HT-29 (cell line): ENCODE data around the gene EIF4A3. TPM values are rescaled to one million over a fixed set of nuclear protein-coding genes. Genes with fewer than 3 reads are reported as not detected.
"Not testable (repeated sequence)": the region's sequence is repeated elsewhere in the genome, so short reads cannot be mapped to it uniquely, and the experiment has no call there.

Experiments
- DNase-seq: peaks from one replicate; pipeline ENCODE4 v3.0.0-alpha.2; 2015; ENCODE audit warnings: low spot score
- total RNA-seq: library from RNA; depleted of rRNA; stranded (reverse); fragments of >200 nt; shearing (Covaris generic); gene quantifications from 2 replicates; pipeline ENCODE4 v1.2.3, GENCODE V29; 2014

Gene EIF4A3
- total RNA-seq, 1 experiment from 2014 or later: 90.5 TPM

GRCh38 chr17:80173126-80173525 is 26.2 kb upstream of the EIF4A3 start:
- DNase-seq: no peak

DNA sequence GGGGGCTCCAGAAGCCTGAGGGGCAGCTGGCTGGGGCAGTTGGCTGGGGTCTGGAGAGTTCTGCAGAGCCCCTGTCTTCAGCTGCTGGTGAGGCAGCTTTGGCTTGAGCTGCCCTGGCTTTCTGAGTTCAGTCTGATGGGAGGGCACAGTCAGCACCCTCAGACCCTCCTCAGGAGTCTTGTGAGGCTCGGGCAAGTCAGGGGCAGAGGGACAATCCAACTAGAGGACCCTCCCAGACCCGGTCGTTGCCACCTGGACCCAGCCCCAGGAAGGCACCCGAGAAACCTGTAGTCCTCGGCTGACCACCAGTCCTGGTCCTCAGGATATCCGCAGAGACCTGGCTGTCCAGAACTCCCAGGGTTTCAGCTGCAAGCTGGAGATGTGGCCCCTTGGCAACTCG is 24.8 kb upstream of the EIF4A3 start:
- no peak for DNase-seq

DNA sequence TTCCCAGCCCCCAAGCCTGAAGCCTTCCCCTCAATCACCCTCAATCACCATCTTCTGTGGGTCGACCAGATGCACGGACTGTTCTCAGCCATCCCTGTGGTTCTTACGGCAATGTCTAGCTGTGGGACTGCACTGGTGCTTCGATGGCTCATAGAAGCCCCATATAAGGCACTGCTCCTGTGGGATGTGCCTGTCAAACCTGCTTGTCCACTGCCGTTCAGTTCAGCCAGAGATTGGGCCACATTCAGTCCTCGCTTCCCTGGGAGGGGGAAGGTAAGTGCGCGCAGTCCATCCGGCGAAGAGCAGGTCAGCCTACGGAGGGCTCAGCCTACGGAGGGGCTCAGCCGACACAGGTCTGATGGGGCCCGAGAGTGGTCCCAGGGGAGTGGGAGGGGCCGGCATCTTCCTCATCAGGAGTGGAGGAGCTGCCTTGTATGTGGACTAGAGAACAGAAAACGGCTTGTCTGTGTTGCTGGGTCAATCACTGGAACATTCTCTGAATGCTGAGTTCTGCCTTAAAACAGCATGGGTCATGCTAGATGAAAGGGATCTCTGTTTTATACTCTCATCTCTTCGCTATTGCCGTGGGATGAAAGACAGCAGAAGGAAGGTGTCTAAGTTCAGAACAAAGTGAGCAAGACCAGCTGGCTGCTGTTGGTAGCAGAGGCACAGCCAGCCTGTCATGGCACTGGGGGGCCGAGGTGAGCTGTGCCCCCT is 23.0 kb upstream of the EIF4A3 start, which contains the start of gene CARD14:
Gene CARD14, plus strand, starts transcription at position 247 of the 717 bp plus-strand sequence. CDS start 11,409 bp downstream, outside the sequence.
- DNase-seq: peak; percentile 80

DNA sequence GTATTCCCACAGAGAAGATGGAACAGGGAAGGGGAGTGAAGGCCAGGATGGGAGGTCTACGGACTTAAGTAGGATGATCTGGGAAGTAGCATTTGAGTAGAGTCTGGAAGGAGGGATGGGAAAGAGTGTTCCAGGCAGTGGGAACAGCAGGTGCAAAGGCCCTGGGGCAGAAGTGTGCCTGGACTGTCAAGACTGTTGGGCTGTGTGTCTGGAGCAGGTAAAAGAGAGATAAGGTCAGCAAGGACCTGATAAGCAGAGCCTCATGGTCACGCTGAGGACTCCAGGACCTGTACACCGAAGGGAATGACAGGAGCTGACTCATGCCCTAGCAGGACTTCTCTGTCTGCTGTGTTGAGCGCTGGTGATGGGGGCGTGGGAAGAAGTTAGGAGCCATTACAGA is 22.2 kb upstream of the EIF4A3 start:
- no peak for DNase-seq

DNA sequence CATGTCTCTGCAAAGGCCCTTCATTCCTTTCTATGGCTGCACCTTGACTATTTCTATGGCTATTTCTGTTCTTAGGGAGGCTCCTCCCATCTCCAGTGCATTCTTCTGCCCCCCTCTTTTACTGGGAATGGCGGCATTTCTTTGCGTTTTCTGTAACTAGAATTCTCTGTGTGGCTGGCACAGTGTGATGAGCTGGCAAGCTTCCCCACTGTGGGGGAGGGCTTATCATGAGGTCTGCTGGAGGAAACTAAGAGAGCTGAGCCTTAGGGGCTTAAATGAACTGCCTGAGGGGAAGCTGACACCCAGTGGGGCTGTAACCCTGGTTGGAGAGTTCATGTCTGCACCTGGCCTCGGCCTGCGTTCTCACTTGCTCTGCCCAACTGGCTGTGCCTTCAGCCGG is 21.4 kb upstream of the EIF4A3 start:
- no peak for DNase-seq

DNA sequence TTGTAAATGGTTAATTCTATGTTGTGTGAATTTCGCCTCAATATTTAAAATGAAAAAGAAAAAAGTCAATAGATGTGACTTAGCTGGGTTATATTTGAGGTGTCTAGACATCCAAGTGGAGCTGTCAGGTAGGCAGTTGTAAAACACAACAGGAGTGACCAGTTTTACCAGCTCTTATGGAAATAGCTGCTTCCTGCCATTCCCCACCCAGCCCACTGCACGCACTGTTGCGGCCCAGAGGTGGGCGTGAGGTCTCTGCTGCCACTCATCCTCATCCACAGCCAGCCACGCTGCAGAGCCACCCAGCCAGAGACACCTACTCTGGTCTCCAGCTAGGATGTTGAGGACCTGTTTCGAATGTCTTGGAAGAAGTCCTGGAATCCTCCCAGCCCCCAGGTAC is 19.5 kb upstream of the EIF4A3 start:
- DNase-seq: peak; percentile 44

- DNase-seq: no peak
Observed at GRCh38 chr17:80164185-80164584, 17.3 kb upstream of the EIF4A3 start.

DNA sequence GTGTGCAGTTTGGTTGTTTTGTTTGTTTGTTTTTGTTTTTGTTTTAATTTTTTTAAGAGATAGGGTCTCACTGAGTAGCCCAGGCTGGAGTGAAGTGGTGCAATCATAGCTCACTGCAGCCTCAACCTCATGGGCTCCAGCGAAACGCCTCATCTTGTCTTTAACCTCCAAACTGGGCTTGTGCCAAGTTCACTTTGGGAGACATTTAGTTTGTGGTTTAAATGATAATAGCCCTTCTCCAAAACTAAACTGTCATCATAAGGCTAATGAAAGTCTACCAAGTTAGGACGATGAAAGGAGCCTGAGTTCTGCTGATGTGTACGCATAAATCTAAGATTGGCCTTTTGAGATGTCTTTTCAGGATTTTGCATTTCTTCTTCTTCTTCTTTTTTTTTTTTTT is 16.4 kb upstream of the EIF4A3 start:
- no peak for DNase-seq

GRCh38 chr17:80160536-80160935 is 13.6 kb upstream of the EIF4A3 start:
- DNase-seq: no peak

- DNase-seq: no peak
Observed at GRCh38 chr17:80158846-80159245, 11.9 kb upstream of the EIF4A3 start.

GRCh38 chr17:80155600-80155999 is 8.7 kb upstream of the EIF4A3 start:
- DNase-seq: not testable (repeated sequence)

DNA sequence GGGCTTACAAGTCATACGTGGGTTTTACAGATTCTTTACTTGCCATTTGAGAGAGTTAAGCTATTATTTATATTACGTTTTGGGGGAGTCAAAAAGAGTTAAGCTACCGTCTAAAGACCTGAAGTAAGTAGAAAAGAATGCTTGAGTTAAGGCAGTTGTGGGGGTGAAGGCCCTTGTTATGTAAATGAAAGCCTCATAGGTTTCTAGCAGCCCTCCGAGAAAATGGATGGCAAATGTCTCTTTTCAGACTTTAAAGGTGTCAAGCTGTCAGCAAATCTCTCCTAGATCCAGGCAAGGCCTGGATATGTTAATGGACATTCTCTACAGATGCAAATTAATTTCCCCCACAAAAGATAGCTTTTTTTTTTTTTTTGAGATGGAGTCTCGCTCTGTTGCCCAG is 7.2 kb upstream of the EIF4A3 start:
- no peak for DNase-seq

DNA sequence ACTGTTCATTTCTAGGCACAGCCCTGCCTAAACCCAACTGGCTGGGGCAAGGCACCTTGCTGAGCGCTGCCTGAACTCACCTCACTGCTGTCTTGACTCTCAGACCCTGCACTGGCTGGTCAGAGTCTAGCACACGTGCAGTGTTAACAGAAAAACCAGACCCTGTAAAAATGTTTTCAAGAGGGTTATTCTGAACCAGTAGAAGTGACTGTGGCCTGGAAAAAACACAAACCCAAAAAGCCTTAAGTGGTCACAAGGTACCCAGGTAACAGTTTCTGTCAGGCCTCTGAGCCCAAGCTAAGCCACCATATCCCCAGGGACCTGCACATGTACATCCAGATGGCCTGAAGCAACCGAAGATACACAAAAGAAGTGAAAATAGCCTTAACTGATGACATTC is 6.1 kb upstream of the EIF4A3 start:
- no peak for DNase-seq

DNA sequence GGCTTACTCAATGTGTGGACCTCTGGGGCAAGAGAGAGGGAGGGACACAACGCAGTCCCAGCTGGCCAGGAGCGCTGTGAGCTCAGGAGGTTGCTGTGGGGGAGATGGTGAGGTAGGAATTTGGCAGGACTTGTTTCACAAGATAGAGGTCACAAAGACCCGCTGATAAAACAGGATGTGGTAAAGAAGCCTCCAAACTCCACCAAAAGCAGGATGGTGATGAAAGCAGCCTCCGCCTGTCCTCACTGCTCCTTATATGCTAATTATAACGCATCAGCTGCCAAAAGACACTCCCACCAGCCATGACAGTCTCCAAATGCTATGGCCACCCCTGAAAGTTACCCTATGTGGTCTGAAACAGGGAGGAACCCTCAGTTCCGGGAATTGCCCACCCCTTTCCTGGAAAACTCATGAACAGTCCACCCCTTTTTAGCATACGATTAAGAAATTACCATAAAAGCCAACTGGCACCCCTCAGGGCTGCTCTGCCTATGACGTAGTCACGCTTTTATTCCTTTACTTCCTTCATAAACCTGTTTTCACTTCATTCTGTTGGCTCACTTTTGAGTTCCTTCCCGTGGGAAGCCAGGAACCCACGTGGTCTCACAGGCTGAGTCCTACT is 5.3 kb upstream of the EIF4A3 start:
- no peak for DNase-seq

DNA sequence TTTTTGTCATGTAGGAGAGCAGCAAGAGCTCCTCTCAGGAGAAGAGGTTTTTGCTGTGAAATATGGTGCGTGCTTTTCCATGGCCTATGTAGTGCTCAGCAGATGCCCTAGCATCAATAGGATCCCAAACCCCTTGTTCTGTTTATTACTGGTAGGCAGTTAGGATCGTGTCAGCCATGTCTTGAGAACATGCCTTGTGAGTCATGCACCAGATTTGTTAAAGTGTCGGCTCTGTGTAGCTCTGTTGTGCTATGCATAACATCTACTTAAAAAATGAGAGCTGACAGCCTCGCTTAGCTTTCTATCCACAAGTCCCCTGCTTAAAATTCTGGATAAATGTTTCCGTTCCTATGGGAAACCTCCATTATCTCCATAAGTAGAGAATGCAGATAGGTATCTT is 4.4 kb upstream of the EIF4A3 start:
- DNase-seq: no peak

- DNase-seq: peak; percentile 26
Observed at GRCh38 chr17:80146121-80147034, 550 bp downstream of the EIF4A3 start.

DNA sequence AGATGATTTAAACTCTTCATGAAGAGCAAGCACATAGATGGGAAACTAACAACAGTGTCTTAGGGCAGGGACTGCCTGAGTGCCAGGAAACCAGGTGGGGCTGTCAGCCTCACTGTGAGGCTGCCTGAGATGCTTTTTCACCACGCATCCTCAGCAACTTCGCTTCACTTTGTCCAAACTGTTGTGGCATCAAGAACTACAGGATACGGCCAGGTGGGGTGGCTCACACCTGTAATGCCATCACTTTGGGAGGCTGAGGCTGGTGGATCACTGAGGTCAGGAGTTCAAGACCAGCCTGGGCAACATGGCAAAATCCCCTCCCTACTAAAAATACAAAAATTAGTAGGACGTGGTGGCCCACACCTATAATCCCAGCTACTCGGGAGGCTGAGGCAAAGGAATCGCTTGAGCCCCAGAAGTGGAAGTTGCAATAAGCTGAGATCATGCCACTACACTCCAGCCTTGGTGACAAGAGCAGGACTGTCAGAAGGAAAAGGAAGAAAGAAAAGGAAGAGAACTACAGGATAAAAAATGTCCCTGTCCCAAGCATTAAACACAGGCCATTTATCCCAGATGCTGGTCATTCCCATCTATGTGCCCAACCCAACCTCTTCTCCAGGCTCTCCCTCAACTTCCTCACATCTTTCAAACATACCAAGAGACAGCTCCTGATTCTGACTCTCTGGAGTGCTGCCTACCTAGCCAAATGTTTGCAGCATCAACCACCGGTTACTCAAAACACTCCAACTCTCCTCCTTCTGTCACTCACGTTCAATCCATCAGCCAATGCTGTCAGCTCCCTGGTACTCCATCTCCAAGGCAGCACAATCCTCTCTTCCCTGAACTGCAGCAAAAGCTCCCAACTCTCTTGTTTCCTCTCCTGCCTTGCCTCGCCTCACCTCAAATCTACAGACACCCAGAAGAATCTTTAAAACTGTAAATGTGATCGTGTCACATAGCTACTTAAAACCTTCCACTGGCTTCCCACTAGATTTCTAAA is 1.6 kb downstream of the EIF4A3 start:
- DNase-seq: peak; percentile 21

GRCh38 chr17:80142929-80143328 is 4.0 kb downstream of the EIF4A3 start:
- no peak for DNase-seq

DNA sequence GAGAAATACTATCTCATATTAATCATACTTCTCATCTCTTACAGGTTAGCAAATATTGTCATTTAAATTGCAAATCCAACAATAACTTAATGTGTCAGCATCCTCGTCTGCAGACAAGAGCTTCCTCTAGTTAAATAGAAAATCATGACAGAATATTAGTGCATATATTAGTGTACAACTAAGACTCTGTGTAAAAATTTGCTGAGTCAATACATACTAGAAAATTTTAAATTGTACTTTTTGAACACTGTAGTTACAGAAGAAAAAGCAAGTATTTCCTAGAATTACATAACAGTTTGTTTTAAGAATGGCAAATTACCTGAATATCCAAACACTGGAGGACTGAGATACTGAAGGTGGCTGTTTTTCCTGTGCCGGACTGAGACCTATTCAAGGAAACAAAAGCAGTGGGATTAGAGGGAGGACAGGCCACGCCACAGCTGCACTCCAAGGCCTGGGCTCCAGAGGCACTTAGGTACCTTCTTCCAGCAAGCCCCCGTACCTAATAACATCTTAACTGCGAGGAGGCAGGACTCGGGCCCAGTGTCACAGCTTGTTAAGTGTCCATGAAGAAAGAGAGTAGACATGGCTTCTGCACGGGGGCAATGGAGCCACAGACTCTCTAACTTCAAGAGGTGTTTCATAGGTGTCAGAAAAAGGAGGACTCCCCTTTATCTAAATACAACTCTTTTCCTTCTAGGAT is 5.3 kb downstream of the EIF4A3 start:
- no peak for DNase-seq

DNA sequence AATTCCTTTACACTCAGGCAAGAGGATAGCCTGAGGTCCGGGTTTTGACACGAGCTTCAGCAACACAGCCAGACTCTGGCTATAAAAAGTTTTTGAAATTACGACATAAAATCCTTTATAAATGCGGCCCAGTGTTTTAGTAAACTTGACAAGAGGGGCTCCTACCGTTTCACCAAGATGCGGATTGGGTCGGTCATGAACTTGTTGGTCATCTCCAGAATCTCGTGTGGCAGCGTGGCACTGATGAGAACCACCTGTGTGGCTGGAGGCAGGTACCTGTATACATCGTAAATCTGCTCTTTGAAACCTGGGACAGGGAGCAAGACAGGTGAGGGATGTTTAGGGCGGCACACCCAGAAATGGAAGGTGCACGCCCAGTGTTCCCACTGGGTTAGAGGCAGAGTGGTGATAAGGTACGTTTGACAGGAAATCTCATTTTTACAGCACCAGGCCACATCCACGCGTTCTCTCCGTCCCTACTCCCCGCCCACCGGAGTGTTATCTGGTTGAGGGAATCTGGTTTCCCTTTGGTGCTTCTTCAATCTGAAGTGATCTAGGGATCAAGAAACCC is 8.0 kb downstream of the EIF4A3 start:
- DNase-seq: no peak
